ENCODE results near the gene CNTNAP5.

Gene CNTNAP5

GRCh38 chr2:124647663-124648062 lies 622.6 kb downstream of the CNTNAP5 start:
- no peak for FAIRE-seq

GRCh38 chr2:124649001-124649400 lies 623.9 kb downstream of the CNTNAP5 start:
- FAIRE-seq = no peak

GRCh38 chr2:124652099-124652498 lies 627.0 kb downstream of the CNTNAP5 start:
- FAIRE-seq = no peak

GRCh38 chr2:124658373-124658772 lies 633.3 kb downstream of the CNTNAP5 start:
- FAIRE-seq = no peak

- FAIRE-seq = no peak
Observed at GRCh38 chr2:124661558-124661957, 636.5 kb downstream of the CNTNAP5 start.

- no peak for FAIRE-seq
Observed at GRCh38 chr2:124662946-124663644, 638.0 kb downstream of the CNTNAP5 start.

- no peak for FAIRE-seq
Observed at GRCh38 chr2:124663645-124663997, 638.5 kb downstream of the CNTNAP5 start.

- no peak for FAIRE-seq
Observed at GRCh38 chr2:124664363-124664762, 639.3 kb downstream of the CNTNAP5 start.

GRCh38 chr2:124666976-124667375 lies 641.9 kb downstream of the CNTNAP5 start:
- no peak for FAIRE-seq

- FAIRE-seq = no peak
Observed at GRCh38 chr2:124668161-124668560, 643.1 kb downstream of the CNTNAP5 start.

- no peak for FAIRE-seq
Observed at GRCh38 chr2:124670187-124670586, 645.1 kb downstream of the CNTNAP5 start.

- FAIRE-seq = no peak
Observed at GRCh38 chr2:124678043-124678442, 653.0 kb downstream of the CNTNAP5 start.

- no peak for FAIRE-seq
Observed at GRCh38 chr2:124683536-124684428, 658.7 kb downstream of the CNTNAP5 start.

GRCh38 chr2:124689348-124689747 lies 664.3 kb downstream of the CNTNAP5 start:
- FAIRE-seq = no peak

- FAIRE-seq = no peak
Observed at GRCh38 chr2:124692216-124692615, 667.1 kb downstream of the CNTNAP5 start.

GRCh38 chr2:124692707-124693106 lies 667.6 kb downstream of the CNTNAP5 start:
- FAIRE-seq = no peak

GRCh38 chr2:124693156-124693555 lies 668.1 kb downstream of the CNTNAP5 start:
- FAIRE-seq = no peak

GRCh38 chr2:124698979-124699565 lies 674.0 kb downstream of the CNTNAP5 start:
- FAIRE-seq = no peak

GRCh38 chr2:124702777-124703176 lies 677.7 kb downstream of the CNTNAP5 start:
- FAIRE-seq = no peak

GRCh38 chr2:124704071-124704925 lies 679.2 kb downstream of the CNTNAP5 start:
- no peak for FAIRE-seq

- no peak for FAIRE-seq
Observed at GRCh38 chr2:124708661-124709060, 683.6 kb downstream of the CNTNAP5 start.

- no peak for FAIRE-seq
Observed at GRCh38 chr2:124713969-124714368, 688.9 kb downstream of the CNTNAP5 start.

- FAIRE-seq = no peak
Observed at GRCh38 chr2:124725187-124725586, 700.1 kb downstream of the CNTNAP5 start.

All from A204.1 (cell line).